Calu3 (cell line): ENCODE results near the gene PXDN. TPM values are rescaled to one million over a fixed set of nuclear protein-coding genes. Genes with fewer than 3 reads are reported as not detected.

Experiments used
- BruUV-seq: library from RNA; stranded (reverse); fragments of 400-500 nt; replicated peaks from 2 replicates; lab custom pipeline; 2021; lab: Mats Ljungman, UMichigan
- CTCF ChIA-PET: fragments of 300-600 bp; sonication (Branson Sonifier 250); formaldehyde crosslinking; loops from one replicate; lab custom pipeline; 2022; ENCODE audit warnings: antibody characterized with exemption; lab: Charles Lee
- DNase-seq: peaks from one replicate; pipeline ENCODE4 v3.0.0; 2022
- H3K27ac Mint-ChIP-seq: one replicate; pipeline ENCODE4 v1.8.0; 2022; ENCODE audit warnings: mixed read lengths; ENCODE audit not compliant: unreplicated experiment
- H3K27me3 Mint-ChIP-seq: one replicate; pipeline ENCODE4 v1.8.0; 2022; ENCODE audit warnings: mixed read lengths; ENCODE audit not compliant: unreplicated experiment
- H3K36me3 Mint-ChIP-seq: one replicate; pipeline ENCODE4 v1.8.0; 2022; ENCODE audit warnings: mild to moderate bottlenecking, moderate library complexity, mixed read lengths; ENCODE audit not compliant: insufficient read depth, unreplicated experiment
- H3K4me1 Mint-ChIP-seq: one replicate; pipeline ENCODE4 v1.8.0; 2022; ENCODE audit warnings: mild to moderate bottlenecking, low read depth, mixed read lengths; ENCODE audit not compliant: unreplicated experiment
- H3K4me3 Mint-ChIP-seq: one replicate; pipeline ENCODE4 v1.8.0; 2022; ENCODE audit warnings: mild to moderate bottlenecking, low read depth, moderate library complexity, mixed read lengths; ENCODE audit not compliant: unreplicated experiment
- H3K9me3 Mint-ChIP-seq: one replicate; pipeline ENCODE4 v1.8.0; 2022; ENCODE audit warnings: low read depth, mixed read lengths; ENCODE audit not compliant: unreplicated experiment
- intact Hi-C: fragments of 100-400 bp; cut with micrococcal nuclease; formaldehyde crosslinking; loops from one replicate; pipeline ENCODE4 v1.10.0; 2022; ENCODE audit not compliant: unreplicated experiment
- total RNA-seq: library from RNA; stranded (reverse); gene quantifications from 2 replicates; pipeline ENCODE4 v1.2.3, GENCODE V29; 2022
- TF ChIP-seq, protein P1 (sequence below): fragments of 200-600 bp; IDR thresholded peaks from one replicate; pipeline ENCODE4 v1.8.0; 2022; ENCODE audit warnings: antibody characterized with exemption; ENCODE audit not compliant: unreplicated experiment

PXDN gene
- total RNA-seq, 1 experiment from 2014 or later = not detected

DNA sequence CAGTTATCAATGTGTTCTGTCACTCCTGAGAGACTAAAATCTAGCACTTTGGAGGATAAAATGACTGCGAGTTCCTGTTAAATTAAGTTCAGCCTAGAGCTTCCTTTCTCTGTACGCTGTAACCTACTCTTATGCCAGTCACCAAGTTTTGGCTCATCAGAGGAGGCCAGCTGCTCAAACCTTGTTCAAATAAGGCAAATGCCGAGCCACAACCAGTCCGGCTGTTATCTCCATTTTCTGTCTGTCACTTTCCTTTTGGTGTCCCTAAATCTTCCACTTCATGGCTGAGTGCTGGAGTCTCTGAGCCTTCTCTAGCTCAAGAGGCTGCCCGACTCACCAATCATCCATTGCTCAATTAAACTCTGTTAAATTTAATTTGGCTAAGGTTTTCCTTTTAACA is 33.5 kb upstream of the PXDN start:
- CTCF ChIA-PET = interaction anchor here (0.6 kb wide), 1 partner anchor 292 kb away, joined by 4 read pairs; no protein-coding TSS in a partner anchor
- intact Hi-C loops = no loop called here
- H3K27me3 Mint-ChIP-seq = no peaks in the 10 kb centered on the region

DNA sequence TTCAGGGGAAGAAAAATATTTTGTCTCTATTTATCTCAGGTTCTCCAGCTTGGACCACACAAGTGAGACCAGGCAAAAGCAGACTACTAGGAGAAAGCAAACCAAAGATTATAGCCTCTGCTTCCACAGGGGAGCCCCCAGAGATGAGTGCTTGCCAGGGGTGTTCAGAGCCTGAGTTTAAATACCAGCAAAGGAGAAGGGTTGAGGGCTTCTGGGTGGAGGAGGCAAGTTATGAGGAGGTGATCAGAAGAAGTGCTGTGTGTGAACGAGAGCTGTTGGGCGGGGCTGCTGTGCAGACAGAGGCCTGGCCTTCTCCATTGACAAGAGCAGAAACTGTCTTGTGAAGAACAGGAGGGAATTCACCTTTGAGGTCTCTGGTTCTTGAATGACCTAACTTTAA is 32.8 kb upstream of the PXDN start:
- no peak for DNase-seq
- no peak overlapping the region for H3K4me3 Mint-ChIP-seq
- H3K36me3 Mint-ChIP-seq = no peaks in the 10 kb centered on the region
- BruUV-seq = no TSS peak
- TF ChIP-seq, protein P1, sequence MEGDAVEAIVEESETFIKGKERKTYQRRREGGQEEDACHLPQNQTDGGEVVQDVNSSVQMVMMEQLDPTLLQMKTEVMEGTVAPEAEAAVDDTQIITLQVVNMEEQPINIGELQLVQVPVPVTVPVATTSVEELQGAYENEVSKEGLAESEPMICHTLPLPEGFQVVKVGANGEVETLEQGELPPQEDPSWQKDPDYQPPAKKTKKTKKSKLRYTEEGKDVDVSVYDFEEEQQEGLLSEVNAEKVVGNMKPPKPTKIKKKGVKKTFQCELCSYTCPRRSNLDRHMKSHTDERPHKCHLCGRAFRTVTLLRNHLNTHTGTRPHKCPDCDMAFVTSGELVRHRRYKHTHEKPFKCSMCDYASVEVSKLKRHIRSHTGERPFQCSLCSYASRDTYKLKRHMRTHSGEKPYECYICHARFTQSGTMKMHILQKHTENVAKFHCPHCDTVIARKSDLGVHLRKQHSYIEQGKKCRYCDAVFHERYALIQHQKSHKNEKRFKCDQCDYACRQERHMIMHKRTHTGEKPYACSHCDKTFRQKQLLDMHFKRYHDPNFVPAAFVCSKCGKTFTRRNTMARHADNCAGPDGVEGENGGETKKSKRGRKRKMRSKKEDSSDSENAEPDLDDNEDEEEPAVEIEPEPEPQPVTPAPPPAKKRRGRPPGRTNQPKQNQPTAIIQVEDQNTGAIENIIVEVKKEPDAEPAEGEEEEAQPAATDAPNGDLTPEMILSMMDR = no peak
- H3K27me3 Mint-ChIP-seq = no peaks in the 10 kb centered on the region
- CTCF ChIA-PET = no interaction called here
- H3K27ac Mint-ChIP-seq = no peak overlapping the region
- intact Hi-C loops = no loop called here
- H3K4me1 Mint-ChIP-seq = no peaks in the 10 kb centered on the region
- H3K9me3 Mint-ChIP-seq = peaks cover 13% of the 10 kb centered on the region

More for the DNA sequence above, 33.5 kb upstream of the PXDN start:
- DNase-seq = no peak
- Mint-ChIP-seq H3K4me3 (no peak overlapping the region), H3K27ac (no peak overlapping the region), H3K36me3 (no peaks in the 10 kb centered on the region), H3K9me3 (peaks cover 19% of the 10 kb centered on the region), H3K4me1 (no peaks in the 10 kb centered on the region)
- no TSS peak for BruUV-seq
- TF ChIP-seq, protein P1 = no peak

DNA sequence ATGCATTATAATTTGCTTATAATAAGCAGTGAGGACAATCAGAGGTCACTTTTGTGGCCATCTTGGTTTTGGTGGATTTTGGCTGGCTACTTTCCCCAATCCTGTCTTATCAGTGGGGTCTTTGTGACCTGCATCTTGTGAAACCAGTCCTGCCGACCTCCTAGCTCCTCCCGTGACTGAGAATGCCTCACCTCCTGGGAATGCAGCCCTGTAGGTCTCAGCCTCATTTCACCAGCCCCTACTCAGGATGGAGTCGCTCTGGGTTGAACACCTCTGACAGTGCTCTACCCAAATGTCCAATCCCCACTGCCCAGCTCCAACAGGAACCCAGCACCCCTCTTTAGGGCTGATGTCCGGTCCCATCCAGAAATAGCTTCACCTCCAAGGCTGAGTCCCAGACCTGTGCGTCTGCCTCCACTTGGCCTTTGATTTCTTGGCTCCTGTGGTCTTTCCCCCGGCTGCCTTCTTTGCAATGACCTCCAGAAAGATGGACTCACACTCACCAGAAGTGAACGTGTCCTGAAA is 31.3 kb upstream of the PXDN start:
- no peaks in the 10 kb centered on the region for H3K27me3 Mint-ChIP-seq
- no peak overlapping the region for H3K4me3 Mint-ChIP-seq
- H3K9me3 Mint-ChIP-seq = peaks cover 16% of the 10 kb centered on the region
- no peak overlapping the region for H3K27ac Mint-ChIP-seq
- no peaks in the 10 kb centered on the region for H3K36me3 Mint-ChIP-seq
- TF ChIP-seq, protein P1 = no peak
- no TSS peak for BruUV-seq
- no peaks in the 10 kb centered on the region for H3K4me1 Mint-ChIP-seq
- no peak for DNase-seq
- intact Hi-C loops = no loop called here
- CTCF ChIA-PET = interaction anchor here (0.7 kb wide), 1 partner anchor 36 kb away, joined by 4 read pairs; no protein-coding TSS in a partner anchor

DNA sequence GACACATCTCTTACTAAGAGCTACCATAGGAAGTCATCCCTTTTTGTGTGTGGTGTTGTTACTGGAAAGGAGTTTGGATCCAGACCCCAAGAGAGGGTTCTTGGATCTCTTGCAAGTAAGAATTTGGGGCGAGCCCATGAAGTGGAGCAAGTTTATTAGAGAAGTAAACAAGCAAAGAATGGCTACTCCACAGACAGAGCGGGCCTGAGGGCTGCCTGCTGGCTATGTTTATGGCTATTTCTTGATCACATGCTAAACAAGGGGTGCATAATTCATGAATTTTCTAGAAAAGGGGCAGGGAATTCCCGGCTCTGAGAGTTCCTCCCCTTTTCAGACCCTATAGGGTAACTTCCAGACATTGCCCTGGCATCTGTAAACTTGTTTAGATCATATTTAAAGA is 30.6 kb upstream of the PXDN start:
- BruUV-seq = no TSS peak
- intact Hi-C loops = no loop called here
- Mint-ChIP-seq H3K9me3 (peaks cover 16% of the 10 kb centered on the region), H3K4me3 (no peak overlapping the region), H3K27me3 (no peaks in the 10 kb centered on the region), H3K27ac (no peak overlapping the region), H3K4me1 (no peaks in the 10 kb centered on the region), H3K36me3 (no peaks in the 10 kb centered on the region)
- CTCF ChIA-PET = no interaction called here
- TF ChIP-seq, protein P1 = no peak
- no peak for DNase-seq
